ENCODE measurements around the gene PXK. TPM values are rescaled to one million over a fixed set of nuclear protein-coding genes. Genes with fewer than 3 reads are reported as not detected.

PXK gene
- total RNA-seq, 1 donor from 2014 or later: 13.3 TPM

DNA sequence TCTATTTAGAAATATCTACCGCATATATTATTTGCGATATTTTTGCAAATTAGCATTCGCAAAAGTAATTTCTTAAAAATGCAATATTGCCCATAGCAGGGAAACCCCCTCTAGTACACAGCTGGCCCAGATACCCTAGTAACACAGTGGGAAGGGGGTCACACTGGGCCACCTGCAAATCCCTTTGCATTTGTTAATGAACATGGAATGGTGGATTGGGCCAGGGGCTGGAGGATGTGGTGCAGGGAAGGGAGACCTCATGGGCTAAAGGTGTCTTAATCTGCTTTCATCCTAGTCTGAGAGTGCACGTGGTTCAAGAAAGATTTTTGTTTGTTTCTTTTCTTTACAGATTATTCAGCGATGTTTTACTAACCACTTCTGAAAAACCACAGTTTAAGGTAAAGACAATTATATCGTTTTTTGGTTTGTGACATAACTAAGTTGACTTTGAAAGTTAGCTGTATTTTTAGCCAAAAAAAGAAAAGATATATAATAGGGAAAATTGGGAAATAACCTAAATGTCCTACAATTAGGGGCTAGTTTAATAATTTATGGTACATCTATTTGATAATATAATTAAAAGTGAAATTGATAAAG lies 70.9 kb downstream of the PXK start:
- intact Hi-C loops (cut with DNase I): no loop called here
- DNase-seq (ENCODE audit: missing footprints): no peak
- no peak for ATAC-seq

DNA sequence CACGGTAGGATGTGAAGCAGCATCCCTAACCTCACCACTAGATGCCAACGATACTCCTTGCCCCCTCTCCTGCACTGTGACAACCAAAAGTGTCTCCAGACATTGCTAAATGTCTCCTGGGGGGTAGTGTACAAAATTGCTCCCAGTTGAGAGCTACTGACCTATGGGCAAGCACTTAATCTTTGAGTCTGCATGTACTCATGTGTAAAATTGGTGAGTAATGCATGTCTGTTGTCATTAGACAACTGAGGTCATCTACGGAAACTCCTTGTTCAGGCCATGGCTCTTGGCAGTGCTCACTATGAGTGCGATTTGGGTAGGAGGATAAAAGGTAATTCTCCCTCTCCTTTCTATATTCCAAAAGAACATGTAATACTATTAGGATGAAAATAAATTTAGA lies 71.7 kb downstream of the PXK start:
- intact Hi-C loops (cut with DNase I): no loop called here
- no peak for ATAC-seq
- no peak for DNase-seq (ENCODE audit: missing footprints)

- ATAC-seq: no peak
- intact Hi-C loops (cut with DNase I): no loop called here
- DNase-seq (ENCODE audit: missing footprints): no peak
Observed at GRCh38 chr3:58408906-58409305, 76.2 kb downstream of the PXK start.

GRCh38 chr3:58409663-58410062 lies 77.0 kb downstream of the PXK start:
- ATAC-seq: no peak
- intact Hi-C loops (cut with DNase I): loop anchor here (5.0 kb wide), 1 partner anchor 227 kb away; no protein-coding TSS in a partner anchor

GRCh38 chr3:58411036-58411435 lies 78.3 kb downstream of the PXK start:
- intact Hi-C loops (cut with DNase I): loop anchor here (5.0 kb wide), 1 partner anchor 229 kb away; no protein-coding TSS in a partner anchor
- DNase-seq (ENCODE audit: missing footprints) (no peak), ATAC-seq (no peak)

More at GRCh38 chr3:58409663-58410062, 77.0 kb downstream of the PXK start:
- no peak for DNase-seq (ENCODE audit: missing footprints)

- peak; percentile 12 for ATAC-seq
Observed at GRCh38 chr3:58411851-58412830, 79.4 kb downstream of the PXK start.

GRCh38 chr3:58414538-58415197 lies 82.0 kb downstream of the PXK start:
- ATAC-seq (peak; percentile 73), DNase-seq (ENCODE audit: missing footprints) (no peak)
- intact Hi-C loops (cut with DNase I): loop anchor here (1.0 to 5.0 kb wide), 2 partner anchors 93 to 232 kb away; no protein-coding TSS in a partner anchor

More at GRCh38 chr3:58411851-58412830, 79.4 kb downstream of the PXK start:
- intact Hi-C loops (cut with DNase I): loop anchor here (5.0 kb wide), 1 partner anchor 230 kb away; no protein-coding TSS in a partner anchor
- DNase-seq (ENCODE audit: missing footprints): no peak

- ATAC-seq (no peak), DNase-seq (ENCODE audit: missing footprints) (no peak)
- intact Hi-C loops (cut with DNase I): no loop called here
Observed at GRCh38 chr3:58416191-58416590, 83.5 kb downstream of the PXK start.

GRCh38 chr3:58417075-58417474 lies 84.4 kb downstream of the PXK start:
- ATAC-seq: no peak
- intact Hi-C loops (cut with DNase I): no loop called here
- DNase-seq (ENCODE audit: missing footprints): no peak

DNA sequence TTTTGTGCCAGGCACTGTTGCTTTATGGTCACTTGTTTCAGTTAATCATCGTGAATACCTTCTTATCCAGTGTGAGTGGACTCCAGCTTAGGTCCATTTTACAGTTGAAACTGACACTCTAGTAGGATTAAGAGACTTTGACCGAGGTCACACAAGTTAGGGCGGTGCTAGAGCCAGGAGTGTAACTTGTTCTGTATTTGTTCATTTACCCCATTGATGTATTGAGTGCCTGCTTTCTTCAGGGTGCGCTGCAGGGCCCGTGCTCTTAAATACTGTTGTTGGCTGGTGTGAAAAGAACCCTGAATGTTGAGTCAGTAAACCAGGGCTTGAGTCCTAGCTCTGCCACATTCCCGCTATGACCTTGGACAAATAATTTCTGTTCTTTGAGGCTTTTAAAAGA lies 85.5 kb downstream of the PXK start:
- ATAC-seq (no peak), DNase-seq (ENCODE audit: missing footprints) (no peak)
- intact Hi-C loops (cut with DNase I): no loop called here

GRCh38 chr3:58419780-58420507 lies 87.3 kb downstream of the PXK start:
- peak; percentile 93 for ATAC-seq
- intact Hi-C loops (cut with DNase I): no loop called here
- DNase-seq (ENCODE audit: missing footprints): peak; percentile 74

GRCh38 chr3:58421004-58421403 lies 88.3 kb downstream of the PXK start:
- ATAC-seq (no peak), DNase-seq (ENCODE audit: missing footprints) (no peak)
- intact Hi-C loops (cut with DNase I): no loop called here

- ATAC-seq: no peak
- intact Hi-C loops (cut with DNase I): no loop called here
- DNase-seq (ENCODE audit: missing footprints): no peak
Observed at GRCh38 chr3:58422756-58423325, 90.1 kb downstream of the PXK start.

GRCh38 chr3:58424613-58425012 lies 91.9 kb downstream of the PXK start:
- DNase-seq (ENCODE audit: missing footprints): no peak
- intact Hi-C loops (cut with DNase I): no loop called here
- no peak for ATAC-seq

GRCh38 chr3:58425782-58426181 lies 93.1 kb downstream of the PXK start:
- intact Hi-C loops (cut with DNase I): no loop called here
- DNase-seq (ENCODE audit: missing footprints): no peak
- no peak for ATAC-seq

- ATAC-seq: no peak
- intact Hi-C loops (cut with DNase I): no loop called here
Observed at GRCh38 chr3:58427661-58428361, 95.1 kb downstream of the PXK start.

GRCh38 chr3:58429657-58430056 lies 97.0 kb downstream of the PXK start:
- DNase-seq (ENCODE audit: missing footprints) (no peak), ATAC-seq (no peak)
- intact Hi-C loops (cut with DNase I): no loop called here

More at GRCh38 chr3:58427661-58428361, 95.1 kb downstream of the PXK start:
- DNase-seq (ENCODE audit: missing footprints): no peak

GRCh38 chr3:58432905-58433304 lies 100.2 kb downstream of the PXK start:
- ATAC-seq (no peak), DNase-seq (ENCODE audit: missing footprints) (no peak)
- intact Hi-C loops (cut with DNase I): loop anchor here (2.0 kb wide), 1 partner anchor 60 kb away; the partner anchor contains the start of gene KCTD6
